IMR-90 (cell line): ENCODE data around the gene KIF5C. TPM values are rescaled to one million over a fixed set of nuclear protein-coding genes. Genes with fewer than 3 reads are reported as not detected.

ENCODE experiments used
- CEBPB ChIP-seq: IDR thresholded peaks from 2 replicates; pipeline ENCODE4 v1.6.1; 2012; ENCODE audit warnings: low read depth, low read length, improper control_type of control experiment
- CTCF ChIP-seq: conservative IDR thresholded peaks from 2 replicates; pipeline ENCODE4 v1.5.1; 2012; ENCODE audit warnings: mild to moderate bottlenecking, low read depth, low read length, improper control_type of control experiment
- MAZ ChIP-seq: IDR thresholded peaks from 2 replicates; pipeline ENCODE4 v1.6.1; 2012; ENCODE audit warnings: low read depth, mild to moderate bottlenecking, low read length, improper control_type of control experiment, moderate library complexity, borderline replicate concordance
- polyA plus RNA-seq, 3 experiments: library from polyadenylated mRNA; depleted of rRNA; stranded (reverse); fragments of >200 nt; gene quantifications; 2 replicates each; pipeline ENCODE4 v1.2.3, GENCODE V29; 2012; ENCODE audit warnings: low replicate concordance in 1 of 3
- total RNA-seq: library from RNA; depleted of rRNA; stranded (reverse); fragments of >200 nt; gene quantifications from 2 replicates; pipeline ENCODE4 v1.2.3, GENCODE V29; 2012

Gene KIF5C
- total and polyA plus RNA-seq, 2 of the 4 experiments (the other 2 are of a cell fraction): 0.10 to 0.18 TPM

GRCh38 chr2:149068996-149069888, 194.2 kb downstream of the KIF5C start (continued):
- TF ChIP-seq CTCF: no peak
- no peak for TF ChIP-seq MAZ
- no peak for TF ChIP-seq CEBPB
